HCT116 (cell line): ENCODE data around the gene MDFI. TPM values are rescaled to one million over a fixed set of nuclear protein-coding genes. Genes with fewer than 3 reads are reported as not detected.

Source experiments
- ATAC-seq: fragments of 200-7000 bp; cut with Tn5 transposase; 2 replicates; pipeline ENCODE4 v1.9.1; 2020; ENCODE audit warnings: mild to moderate bottlenecking, moderate library complexity
- BruUV-seq: library from RNA; stranded (reverse); fragments of 400-500 nt; replicated peaks from 2 replicates; lab custom pipeline; 2021; lab: Mats Ljungman, UMichigan
- CTCF ChIA-PET: fragments of 300-600 bp; sonication (Branson Sonifier 250); formaldehyde crosslinking; loops from one replicate; lab custom pipeline; 2021; ENCODE audit warnings: antibody characterized with exemption; lab: Charles Lee
- POLR2A ChIA-PET: fragments of 300-600, 350-600 bp; sonication (Branson Sonifier 250); formaldehyde crosslinking; loops from one replicate; lab custom pipeline; 2021; ENCODE audit warnings: antibody characterized with exemption; lab: Charles Lee
- RAD21 ChIA-PET, 2 experiments: fragments of 300-600 bp; sonication (Branson Sonifier 250); formaldehyde crosslinking; loops; one replicate each; lab custom pipeline; 2023; ENCODE audit warnings: low total read pairs in 2 of 2; ENCODE audit not compliant: uncharacterized antibody in 2 of 2, unreplicated experiment in 2 of 2, low non-redundant PET in 1 of 2; lab: Charles Lee
- DNase-seq: peaks from one replicate; pipeline ENCODE4 v3.0.0-alpha.2; 2010; ENCODE audit warnings: low read depth, low spot score
- H2AFZ ChIP-seq: fragments of 200-600 bp; shearing (Covaris generic), sonication (generic); 2 replicates; pipeline ENCODE4 v1.6.1; 2017; ENCODE audit warnings: low read depth, mixed run types, mixed read lengths, antibody characterized with exemption, low read length; ENCODE audit not compliant: poor library complexity, severe bottlenecking
- H3K27ac ChIP-seq: 2 replicates; pipeline ENCODE4 v1.5.1; 2012; ENCODE audit warnings: low read depth, low read length
- H3K27me3 ChIP-seq: fragments of 200-600 bp; sonication (generic); 2 replicates; pipeline ENCODE4 v1.6.1; 2016; ENCODE audit warnings: mixed run types, low read length, mixed read lengths; ENCODE audit not compliant: insufficient read depth
- H3K36me3 ChIP-seq, 2 experiments: fragments of 200-500 bp in 1 of 2; fragments of 200-600 bp in 1 of 2; sonication (Bioruptor generic) in 1 of 2; sonication (generic) in 1 of 2; 2 replicates each; pipeline versions ENCODE4 v1.5.1 to v1.6.1; 2014 to 2016; ENCODE audit warnings: low read length in 2 of 2, inconsistent platforms in 1 of 2, mixed read lengths in 1 of 2, mixed run types in 1 of 2; ENCODE audit not compliant: insufficient read depth in 2 of 2, control insufficient read depth in 1 of 2
- H3K4me1 ChIP-seq, 2 experiments: fragments of 200-600 bp in 1 of 2; sonication (generic) in 1 of 2; 2 replicates each; pipeline versions ENCODE4 v1.5.1 to v1.6.1; 2012 to 2017; ENCODE audit warnings: low read length in 2 of 2, inconsistent platforms in 1 of 2, mild to moderate bottlenecking in 1 of 2, mixed read lengths in 1 of 2, mixed run types in 1 of 2, moderate library complexity in 1 of 2; ENCODE audit not compliant: insufficient read depth in 2 of 2, control insufficient read depth in 1 of 2
- H3K4me2 ChIP-seq: fragments of 200-600 bp; sonication (generic); 2 replicates; pipeline ENCODE4 v1.6.1; 2017; ENCODE audit warnings: mixed run types, low read length, mixed read lengths
- H3K4me3 ChIP-seq, 2 experiments: fragments of 200-600 bp in 1 of 2; sonication (generic) in 1 of 2; replicated peaks in 1 of 2; 2 replicates each; pipeline ENCODE4 v1.5.1; 2011 to 2016; ENCODE audit warnings: low read length in 2 of 2, control low read depth in 1 of 2, low read depth in 1 of 2, mild to moderate bottlenecking in 1 of 2, mixed read lengths in 1 of 2, mixed run types in 1 of 2
- H3K79me2 ChIP-seq: fragments of 200-600 bp; sonication (generic); 2 replicates; pipeline ENCODE4 v1.6.1; 2017; ENCODE audit warnings: mild to moderate bottlenecking, mixed run types, low read length, moderate library complexity, mixed read lengths; ENCODE audit not compliant: insufficient read depth
- H3K9ac ChIP-seq: fragments of 200-600 bp; sonication (generic); 2 replicates; pipeline ENCODE4 v1.6.1; 2016; ENCODE audit warnings: low read length, mixed read lengths
- H3K9me2 ChIP-seq: fragments of 200-600 bp; sonication (generic), shearing (Covaris generic); 2 replicates; pipeline ENCODE4 v1.6.1; 2017; ENCODE audit warnings: mixed run types, mild to moderate bottlenecking, moderate library complexity; ENCODE audit not compliant: insufficient read depth
- H3K9me3 ChIP-seq, 2 experiments: fragments of 200-500 bp in 1 of 2; fragments of 200-600 bp in 1 of 2; sonication (Bioruptor generic) in 1 of 2; sonication (generic) in 1 of 2; 2 replicates each; pipeline ENCODE4 v1.6.1; 2014 to 2017; ENCODE audit warnings: low read length in 2 of 2, mixed read lengths in 2 of 2, inconsistent platforms in 1 of 2, low read depth in 1 of 2, mild to moderate bottlenecking in 1 of 2, mixed run types in 1 of 2, moderate library complexity in 1 of 2; ENCODE audit not compliant: control insufficient read depth in 1 of 2, insufficient read depth in 1 of 2
- H4K20me1 ChIP-seq: fragments of 200-600 bp; sonication (generic), shearing (Covaris generic); 2 replicates; pipeline ENCODE4 v1.6.1; 2017; ENCODE audit warnings: mixed run types, mild to moderate bottlenecking, moderate library complexity; ENCODE audit not compliant: insufficient read depth
- CEBPB ChIP-seq: IDR thresholded peaks from 2 replicates; pipeline ENCODE4 v1.6.1; 2012; ENCODE audit warnings: low read depth
- EGR1 ChIP-seq: IDR thresholded peaks from 2 replicates; pipeline ENCODE4 v1.6.1; 2012; ENCODE audit warnings: low read depth
- ELF1 ChIP-seq: IDR thresholded peaks from 2 replicates; pipeline ENCODE4 v1.6.1; 2012; ENCODE audit warnings: low read depth, borderline replicate concordance
- EZH2 ChIP-seq: fragments of 200-600 bp; sonication (generic); IDR thresholded peaks from 2 replicates; pipeline ENCODE4 v1.6.1; 2017; ENCODE audit warnings: antibody characterized with exemption, mixed run types
- EZH2phosphoT487 ChIP-seq: fragments of 200-600 bp; IDR thresholded peaks from 2 replicates; pipeline ENCODE4 v1.6.1; 2018; ENCODE audit warnings: antibody characterized with exemption, borderline replicate concordance
- JUND ChIP-seq: IDR thresholded peaks from 2 replicates; pipeline ENCODE4 v1.6.1; 2012
- POLR2A ChIP-seq: IDR thresholded peaks from 2 replicates; pipeline ENCODE4 v1.7.0; 2011; ENCODE audit warnings: borderline replicate concordance; ENCODE audit not compliant: insufficient read depth, insufficient read length; ENCODE audit errors: extremely low read depth
- POLR2AphosphoS5 ChIP-seq: IDR thresholded peaks from 2 replicates; pipeline ENCODE4 v1.6.1; 2011; ENCODE audit warnings: mild to moderate bottlenecking, low read depth, low read length, moderate library complexity
- SIN3A ChIP-seq: IDR thresholded peaks from 2 replicates; pipeline ENCODE4 v1.6.1; 2012; ENCODE audit warnings: low read depth
- SP1 ChIP-seq: IDR thresholded peaks from 2 replicates; pipeline ENCODE4 v1.6.1; 2012; ENCODE audit warnings: low read depth
- SRF ChIP-seq: IDR thresholded peaks from 2 replicates; pipeline ENCODE4 v1.6.1; 2012; ENCODE audit warnings: low read depth
- TCF7L2 ChIP-seq: IDR thresholded peaks from 2 replicates; pipeline ENCODE4 v1.7.0; 2011; ENCODE audit warnings: borderline replicate concordance, inconsistent platforms; ENCODE audit not compliant: insufficient read depth, insufficient read length; ENCODE audit errors: extremely low read depth
- ZFX ChIP-seq: fragments of 450-650 bp; IDR thresholded peaks from 2 replicates; pipeline ENCODE4 v1.6.1; 2017
- ZNF274 ChIP-seq: fragments of 200-500 bp; sonication (Bioruptor generic); IDR thresholded peaks from 2 replicates; pipeline ENCODE4 v1.6.1; 2014; ENCODE audit warnings: mild to moderate bottlenecking, low read depth, low read length, inconsistent platforms
- intact Hi-C: fragments of 100-400 bp; cut with micrococcal nuclease; formaldehyde crosslinking; loops from 2 replicates; pipeline ENCODE4 v1.10.0; 2022
- total RNA-seq: library from RNA; stranded (reverse); gene quantifications from one replicate; pipeline ENCODE4 v1.2.1, GENCODE V29; 2021; ENCODE audit not compliant: unreplicated experiment
- TF ChIP-seq, protein P1 (sequence below): IDR thresholded peaks from 2 replicates; pipeline ENCODE4 v1.6.1; 2012
- TF ChIP-seq, protein P2 (sequence below): IDR thresholded peaks from 2 replicates; pipeline ENCODE4 v1.6.1; 2011; ENCODE audit warnings: mild to moderate bottlenecking, low read length, moderate library complexity; ENCODE audit not compliant: insufficient replicate concordance; ENCODE audit errors: extremely low read depth
- TF ChIP-seq, protein P3 (sequence below), 3 experiments: fragments of 200-600 bp in 1 of 3; sonication (generic) in 1 of 3; IDR thresholded peaks in 2 of 3; conservative IDR thresholded peaks in 1 of 3; 2 replicates each; pipeline ENCODE4 v1.5.1; 2012 to 2017; ENCODE audit warnings: low read depth in 2 of 3, low read length in 2 of 3, antibody characterized with exemption in 1 of 3, borderline replicate concordance in 1 of 3, control low read depth in 1 of 3, mild to moderate bottlenecking in 1 of 3, mixed read lengths in 1 of 3, mixed run types in 1 of 3, moderate library complexity in 1 of 3; ENCODE audit not compliant: insufficient read depth in 1 of 3

The MDFI gene
- total RNA-seq, 1 experiment from 2014 or later: 35.5 TPM

DNA sequence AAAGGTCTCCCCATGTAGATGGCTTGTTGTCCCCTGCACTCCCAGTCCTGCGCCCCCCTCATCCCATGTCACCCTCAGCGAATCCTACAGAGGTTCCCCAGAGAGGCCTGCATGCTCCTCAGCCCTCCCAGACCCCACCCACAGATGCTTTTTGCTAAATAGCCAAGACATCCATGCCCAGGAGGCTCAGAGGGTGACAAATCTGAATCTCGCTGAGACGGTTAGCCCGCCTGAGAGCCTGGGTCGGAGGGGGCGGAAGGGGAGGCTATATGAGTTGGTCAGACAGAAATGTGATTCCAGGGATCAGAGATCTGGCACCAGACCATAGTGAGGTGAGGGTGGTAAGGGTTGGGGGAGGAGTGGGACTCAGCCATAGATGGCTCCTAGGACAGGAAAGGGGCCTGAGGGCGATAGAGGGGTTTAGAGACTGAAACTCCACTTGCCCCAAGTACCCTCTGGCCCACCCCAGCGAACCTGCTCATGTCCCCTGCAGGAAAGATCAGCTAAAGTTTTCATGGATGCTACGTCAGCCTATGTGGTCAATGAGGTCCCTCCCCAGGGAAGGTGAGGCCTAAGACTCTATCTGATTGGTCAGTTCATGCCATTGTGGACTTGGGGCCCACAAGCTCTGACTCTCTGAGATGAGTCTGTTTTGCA, 63.9 kb downstream of the MDFI start:
- BruUV-seq: no TSS peak
- Histone ChIP-seq H4K20me1 (no peaks in the 10 kb centered on the region), H3K9ac (no peak overlapping the region), H2AFZ (no peak overlapping the region), H3K27me3 (no peaks in the 10 kb centered on the region), H3K36me3 (no peaks in the 10 kb centered on the region), H3K27ac (no peak overlapping the region), H3K4me3 (no peak overlapping the region), H3K4me2 (no peak overlapping the region), H3K9me3 (no peaks in the 10 kb centered on the region), H3K79me2 (no peaks in the 10 kb centered on the region), H3K4me1 (peaks cover 0 to 14% of the 10 kb centered on the region in 2 experiments; a peak in 3 of 4 replicates), H3K9me2 (no peaks in the 10 kb centered on the region)
- ATAC-seq: no peak
- DNase-seq: no peak
- CTCF ChIA-PET: no interaction called here
- RAD21 ChIA-PET: no interaction called here
- no peak for TF ChIP-seq ZNF274
- TF ChIP-seq, protein P1, sequence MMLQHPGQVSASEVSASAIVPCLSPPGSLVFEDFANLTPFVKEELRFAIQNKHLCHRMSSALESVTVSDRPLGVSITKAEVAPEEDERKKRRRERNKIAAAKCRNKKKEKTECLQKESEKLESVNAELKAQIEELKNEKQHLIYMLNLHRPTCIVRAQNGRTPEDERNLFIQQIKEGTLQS: no peak
- no peak for TF ChIP-seq CEBPB
- TF ChIP-seq SP1: no peak
- no peak for TF ChIP-seq EZH2phosphoT487
- TF ChIP-seq TCF7L2: no peak
- TF ChIP-seq SIN3A: no peak
- no peak for TF ChIP-seq JUND
- no peak for TF ChIP-seq EGR1
- no peak for TF ChIP-seq POLR2AphosphoS5
- TF ChIP-seq EZH2: no peak
- TF ChIP-seq, protein P2, sequence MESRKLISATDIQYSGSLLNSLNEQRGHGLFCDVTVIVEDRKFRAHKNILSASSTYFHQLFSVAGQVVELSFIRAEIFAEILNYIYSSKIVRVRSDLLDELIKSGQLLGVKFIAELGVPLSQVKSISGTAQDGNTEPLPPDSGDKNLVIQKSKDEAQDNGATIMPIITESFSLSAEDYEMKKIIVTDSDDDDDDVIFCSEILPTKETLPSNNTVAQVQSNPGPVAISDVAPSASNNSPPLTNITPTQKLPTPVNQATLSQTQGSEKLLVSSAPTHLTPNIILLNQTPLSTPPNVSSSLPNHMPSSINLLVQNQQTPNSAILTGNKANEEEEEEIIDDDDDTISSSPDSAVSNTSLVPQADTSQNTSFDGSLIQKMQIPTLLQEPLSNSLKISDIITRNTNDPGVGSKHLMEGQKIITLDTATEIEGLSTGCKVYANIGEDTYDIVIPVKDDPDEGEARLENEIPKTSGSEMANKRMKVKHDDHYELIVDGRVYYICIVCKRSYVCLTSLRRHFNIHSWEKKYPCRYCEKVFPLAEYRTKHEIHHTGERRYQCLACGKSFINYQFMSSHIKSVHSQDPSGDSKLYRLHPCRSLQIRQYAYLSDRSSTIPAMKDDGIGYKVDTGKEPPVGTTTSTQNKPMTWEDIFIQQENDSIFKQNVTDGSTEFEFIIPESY: no peak
- TF ChIP-seq, protein P3, sequence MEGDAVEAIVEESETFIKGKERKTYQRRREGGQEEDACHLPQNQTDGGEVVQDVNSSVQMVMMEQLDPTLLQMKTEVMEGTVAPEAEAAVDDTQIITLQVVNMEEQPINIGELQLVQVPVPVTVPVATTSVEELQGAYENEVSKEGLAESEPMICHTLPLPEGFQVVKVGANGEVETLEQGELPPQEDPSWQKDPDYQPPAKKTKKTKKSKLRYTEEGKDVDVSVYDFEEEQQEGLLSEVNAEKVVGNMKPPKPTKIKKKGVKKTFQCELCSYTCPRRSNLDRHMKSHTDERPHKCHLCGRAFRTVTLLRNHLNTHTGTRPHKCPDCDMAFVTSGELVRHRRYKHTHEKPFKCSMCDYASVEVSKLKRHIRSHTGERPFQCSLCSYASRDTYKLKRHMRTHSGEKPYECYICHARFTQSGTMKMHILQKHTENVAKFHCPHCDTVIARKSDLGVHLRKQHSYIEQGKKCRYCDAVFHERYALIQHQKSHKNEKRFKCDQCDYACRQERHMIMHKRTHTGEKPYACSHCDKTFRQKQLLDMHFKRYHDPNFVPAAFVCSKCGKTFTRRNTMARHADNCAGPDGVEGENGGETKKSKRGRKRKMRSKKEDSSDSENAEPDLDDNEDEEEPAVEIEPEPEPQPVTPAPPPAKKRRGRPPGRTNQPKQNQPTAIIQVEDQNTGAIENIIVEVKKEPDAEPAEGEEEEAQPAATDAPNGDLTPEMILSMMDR (IDR thresholded peaks at IDR 0.05 in 2 of 3, conservative IDR thresholded peaks at IDR 0.05 in 1 of 3; ENCODE audit: borderline replicate concordance in 1 of 3, insufficient read depth in 1 of 3, low read depth in 2 of 3, low read length in 2 of 3): no peak
- no peak for TF ChIP-seq ZFX
- TF ChIP-seq POLR2A: no peak
- TF ChIP-seq SRF: no peak
- no peak for TF ChIP-seq ELF1
- intact Hi-C loops: no loop called here
- POLR2A ChIA-PET: no interaction called here
